GM10248 (cell line): Measurements from ENCODE around the gene LRP6.

Source experiments
- CTCF ChIA-PET: fragments of 300-600 bp; sonication (Branson Sonifier 250); formaldehyde crosslinking; extraction: SDS; loops from one replicate; lab custom pipeline; 2021; ENCODE audit warnings: antibody characterized with exemption; lab: Yijun Ruan, JAX
- POLR2A ChIA-PET: fragments of 350-650 bp; sonication (Branson Sonifier 250); formaldehyde crosslinking; extraction: SDS; loops from one replicate; lab custom pipeline; 2020; ENCODE audit warnings: antibody characterized with exemption; lab: Yijun Ruan, JAX
- DNase-seq: peaks from one replicate; pipeline ENCODE4 v3.0.0; 2012; ENCODE audit errors: extremely low spot score
- TF ChIP-seq, protein P1 (sequence below): IDR thresholded peaks from 2 replicates; pipeline ENCODE4 v1.5.1; 2012; ENCODE audit warnings: mild to moderate bottlenecking, low read depth; ENCODE audit errors: extremely low read depth, missing control alignments, control extremely low read depth

The LRP6 gene

DNA sequence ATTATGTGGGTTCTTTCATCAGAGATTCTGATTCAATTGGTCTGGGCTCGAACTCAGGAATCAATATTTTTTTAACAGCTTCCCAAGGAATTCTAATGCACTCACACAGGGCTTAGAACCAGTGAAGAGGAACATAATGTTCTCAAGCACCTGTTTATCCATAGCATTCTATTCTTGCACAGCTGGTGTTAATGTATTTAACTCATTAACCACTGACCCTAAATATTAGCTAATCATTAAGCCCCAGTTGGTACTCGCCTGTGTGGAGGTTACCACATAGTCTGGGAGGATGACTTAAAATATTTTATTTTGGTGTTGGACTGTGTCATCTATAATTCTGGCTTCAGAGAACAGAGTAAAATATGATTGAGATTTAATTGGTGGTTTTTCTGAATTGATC lies 45.3 kb downstream of the LRP6 start:
- no peak for DNase-seq
- CTCF ChIA-PET: no interaction called here
- POLR2A ChIA-PET: no interaction called here
- TF ChIP-seq, protein P1, sequence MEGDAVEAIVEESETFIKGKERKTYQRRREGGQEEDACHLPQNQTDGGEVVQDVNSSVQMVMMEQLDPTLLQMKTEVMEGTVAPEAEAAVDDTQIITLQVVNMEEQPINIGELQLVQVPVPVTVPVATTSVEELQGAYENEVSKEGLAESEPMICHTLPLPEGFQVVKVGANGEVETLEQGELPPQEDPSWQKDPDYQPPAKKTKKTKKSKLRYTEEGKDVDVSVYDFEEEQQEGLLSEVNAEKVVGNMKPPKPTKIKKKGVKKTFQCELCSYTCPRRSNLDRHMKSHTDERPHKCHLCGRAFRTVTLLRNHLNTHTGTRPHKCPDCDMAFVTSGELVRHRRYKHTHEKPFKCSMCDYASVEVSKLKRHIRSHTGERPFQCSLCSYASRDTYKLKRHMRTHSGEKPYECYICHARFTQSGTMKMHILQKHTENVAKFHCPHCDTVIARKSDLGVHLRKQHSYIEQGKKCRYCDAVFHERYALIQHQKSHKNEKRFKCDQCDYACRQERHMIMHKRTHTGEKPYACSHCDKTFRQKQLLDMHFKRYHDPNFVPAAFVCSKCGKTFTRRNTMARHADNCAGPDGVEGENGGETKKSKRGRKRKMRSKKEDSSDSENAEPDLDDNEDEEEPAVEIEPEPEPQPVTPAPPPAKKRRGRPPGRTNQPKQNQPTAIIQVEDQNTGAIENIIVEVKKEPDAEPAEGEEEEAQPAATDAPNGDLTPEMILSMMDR: no peak

DNA sequence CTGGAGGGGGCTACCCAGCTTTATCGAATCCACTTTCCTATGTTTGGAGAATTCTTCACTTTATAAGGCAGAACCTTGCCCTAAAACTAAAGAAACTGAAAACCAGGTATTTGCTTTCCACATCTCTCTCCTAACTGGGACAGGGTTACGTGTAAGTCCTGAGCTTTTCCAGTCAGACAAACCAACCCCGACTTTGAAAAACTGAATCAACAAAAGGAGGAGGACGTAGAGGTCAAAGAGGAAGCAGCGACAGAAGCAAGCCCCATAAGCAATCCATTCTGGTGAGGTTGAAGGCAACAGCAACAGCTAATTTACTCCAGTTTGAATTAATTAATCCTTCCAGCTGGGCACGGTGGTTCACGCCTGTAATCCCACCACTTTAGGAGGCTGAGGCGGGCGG lies 47.2 kb downstream of the LRP6 start:
- POLR2A ChIA-PET: no interaction called here
- CTCF ChIA-PET: interaction anchor here (1.5 to 1.6 kb wide), 2 partner anchors 10 to 30 kb away, joined by 3 to 4 read pairs; no protein-coding TSS in a partner anchor
- no peak for DNase-seq
- TF ChIP-seq, protein P1: no peak

DNA sequence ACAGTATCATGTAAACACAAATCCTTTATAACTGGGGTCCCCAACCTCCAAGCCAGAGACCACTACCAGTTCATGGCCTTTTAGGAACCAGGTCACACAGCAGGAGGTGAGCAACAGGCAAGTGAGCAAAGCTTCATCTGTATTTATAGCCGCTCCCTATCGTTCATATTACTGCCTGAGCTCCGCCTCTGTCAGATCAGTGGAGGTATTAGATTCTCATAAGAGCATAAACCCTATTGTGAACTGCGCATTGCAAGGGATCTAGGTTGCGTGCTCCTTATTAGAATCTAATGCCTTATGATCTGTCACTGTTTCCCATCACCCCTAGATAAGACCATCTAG lies 49.9 kb downstream of the LRP6 start:
- TF ChIP-seq, protein P1: no peak
- POLR2A ChIA-PET: no interaction called here
- DNase-seq: no peak
- CTCF ChIA-PET: no interaction called here

DNA sequence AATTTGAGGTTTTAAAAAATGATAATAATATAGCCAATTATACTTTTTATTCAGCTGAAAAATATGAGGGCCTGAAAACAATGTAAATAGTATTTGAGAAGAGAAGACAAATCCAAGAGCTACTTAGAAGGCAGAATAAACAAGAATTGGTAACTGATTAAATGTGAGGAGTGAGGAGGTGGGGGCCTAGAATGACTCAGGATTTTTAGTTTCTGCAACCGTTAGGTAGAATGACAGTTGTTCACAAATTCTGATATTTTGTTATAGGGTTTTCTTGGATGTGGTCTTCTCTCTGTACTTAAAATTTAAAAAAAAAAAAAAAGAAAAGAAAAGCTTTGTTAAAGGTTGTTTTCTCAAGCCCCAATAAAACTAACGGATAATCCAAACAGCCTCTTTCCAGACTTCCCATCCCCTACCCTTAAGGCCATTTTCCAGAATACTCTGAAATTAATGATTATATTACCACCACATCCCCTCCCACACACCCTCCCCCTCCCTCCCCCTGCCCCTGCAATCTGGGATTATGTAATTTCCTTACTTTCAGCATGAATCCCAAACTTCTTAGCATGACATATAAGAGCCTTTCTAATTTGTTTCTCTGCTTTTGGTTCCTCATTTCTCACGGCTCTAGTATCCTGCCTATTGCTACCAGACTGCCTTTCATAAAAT lies 50.4 kb downstream of the LRP6 start:
- no peak for DNase-seq
- TF ChIP-seq, protein P1: no peak
- ChIA-PET POLR2A (no interaction called here), CTCF (interaction anchor here (1.2 kb wide), 1 partner anchor 54 kb away, joined by 3 read pairs; no protein-coding TSS in a partner anchor)

- ChIA-PET CTCF (interaction anchor here (1.3 kb wide), 1 partner anchor 14 kb away, joined by 3 read pairs; no protein-coding TSS in a partner anchor), POLR2A (no interaction called here)
- DNase-seq: no peak
- TF ChIP-seq, protein P1: no peak
These were observed 52.2 kb downstream of the LRP6 start for GRCh38 chr12:12214635-12215131.

DNA sequence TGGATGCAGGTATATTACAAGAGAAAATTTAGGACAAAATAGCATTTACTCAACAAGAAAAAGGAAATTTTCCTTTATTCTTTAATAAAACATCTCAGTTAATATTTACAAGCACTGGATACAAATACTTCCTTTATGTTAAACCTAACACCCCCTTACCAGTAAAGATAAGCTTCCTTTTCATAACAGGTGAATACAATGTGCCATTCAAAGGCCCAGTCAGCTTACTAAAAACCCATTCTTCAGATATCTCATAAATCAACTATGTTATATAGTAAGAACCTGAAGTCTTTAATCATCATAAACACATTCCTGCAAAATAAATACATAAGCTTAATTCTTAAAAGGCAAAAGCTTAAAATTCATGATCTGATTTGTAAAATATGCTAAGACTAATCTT lies 52.6 kb downstream of the LRP6 start:
- ChIA-PET CTCF (interaction anchor here (1.3 kb wide), 1 partner anchor 13 kb away, joined by 3 read pairs; no protein-coding TSS in a partner anchor), POLR2A (no interaction called here)
- no peak for DNase-seq
- TF ChIP-seq, protein P1: no peak
